GM12874 (cell line): ENCODE results near the gene CCN5.

Source experiments
- TF ChIP-seq, protein P1 (sequence below): IDR thresholded peaks from 2 replicates; pipeline ENCODE4 v1.5.1; 2011; ENCODE audit warnings: low read depth, mild to moderate bottlenecking, control low read depth, low read length, moderate library complexity; ENCODE audit not compliant: insufficient read depth

CCN5 gene

GRCh38 chr20:44715499-44716308, 535 bp downstream of the CCN5 start:
- TF ChIP-seq, protein P1, sequence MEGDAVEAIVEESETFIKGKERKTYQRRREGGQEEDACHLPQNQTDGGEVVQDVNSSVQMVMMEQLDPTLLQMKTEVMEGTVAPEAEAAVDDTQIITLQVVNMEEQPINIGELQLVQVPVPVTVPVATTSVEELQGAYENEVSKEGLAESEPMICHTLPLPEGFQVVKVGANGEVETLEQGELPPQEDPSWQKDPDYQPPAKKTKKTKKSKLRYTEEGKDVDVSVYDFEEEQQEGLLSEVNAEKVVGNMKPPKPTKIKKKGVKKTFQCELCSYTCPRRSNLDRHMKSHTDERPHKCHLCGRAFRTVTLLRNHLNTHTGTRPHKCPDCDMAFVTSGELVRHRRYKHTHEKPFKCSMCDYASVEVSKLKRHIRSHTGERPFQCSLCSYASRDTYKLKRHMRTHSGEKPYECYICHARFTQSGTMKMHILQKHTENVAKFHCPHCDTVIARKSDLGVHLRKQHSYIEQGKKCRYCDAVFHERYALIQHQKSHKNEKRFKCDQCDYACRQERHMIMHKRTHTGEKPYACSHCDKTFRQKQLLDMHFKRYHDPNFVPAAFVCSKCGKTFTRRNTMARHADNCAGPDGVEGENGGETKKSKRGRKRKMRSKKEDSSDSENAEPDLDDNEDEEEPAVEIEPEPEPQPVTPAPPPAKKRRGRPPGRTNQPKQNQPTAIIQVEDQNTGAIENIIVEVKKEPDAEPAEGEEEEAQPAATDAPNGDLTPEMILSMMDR: no peak

- TF ChIP-seq, protein P1: no peak
Observed at GRCh38 chr20:44716309-44717106, 1.3 kb downstream of the CCN5 start.

- TF ChIP-seq, protein P1: peak; percentile 28; the same call in 1 of the 2 replicates
Observed at GRCh38 chr20:44717986-44718385, 2.8 kb downstream of the CCN5 start.

- TF ChIP-seq, protein P1: no peak
Observed at GRCh38 chr20:44719841-44720240, 4.7 kb downstream of the CCN5 start.

GRCh38 chr20:44720621-44720996, 5.4 kb downstream of the CCN5 start:
- TF ChIP-seq, protein P1: no peak

- TF ChIP-seq, protein P1: no peak
Observed at GRCh38 chr20:44720997-44721784, 6.0 kb downstream of the CCN5 start.

DNA sequence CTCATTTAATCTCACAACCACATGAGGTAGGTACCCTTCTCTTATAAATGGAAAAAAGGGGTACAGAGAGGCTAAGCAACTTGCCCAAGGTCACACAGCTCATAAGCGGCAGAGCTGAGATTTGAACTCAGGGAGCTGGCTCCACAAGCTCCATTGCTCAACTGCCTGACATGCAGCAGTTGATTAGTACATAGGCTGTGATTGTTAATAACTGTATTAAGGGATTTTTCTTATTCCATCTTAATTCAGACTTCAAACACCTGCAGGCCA, 6.6 kb downstream of the CCN5 start:
- TF ChIP-seq, protein P1: no peak
